GM12878 (cell line): ENCODE results near the gene TUT4. TPM values are rescaled to one million over a fixed set of nuclear protein-coding genes. Genes with fewer than 3 reads are reported as not detected.

Experiments used
- ATAC-seq: fragments of 200-7000 bp; cut with Tn5 transposase; 3 replicates; pipeline ENCODE4 v1.9.1; 2020; ENCODE audit warnings: mild to moderate bottlenecking, moderate library complexity
- BruUV-seq: library from RNA; stranded (reverse); fragments of 400-500 nt; replicated peaks from 2 replicates; lab custom pipeline; 2021; lab: Mats Ljungman, UMichigan
- CTCF ChIA-PET: fragments of 300-600 bp; sonication (Branson Sonifier 250); formaldehyde crosslinking; extraction: SDS; loops from one replicate; lab custom pipeline; 2021; ENCODE audit warnings: inconsistent platforms; lab: Yijun Ruan, JAX
- POLR2A ChIA-PET: fragments of 350-600 bp; formaldehyde crosslinking; extraction: SDS; loops from one replicate; lab custom pipeline; 2021; ENCODE audit warnings: inconsistent platforms; lab: Charles Lee
- RAD21 ChIA-PET: fragments of 300-600 bp; sonication (Branson Sonifier 250); formaldehyde crosslinking; loops from one replicate; lab custom pipeline; 2023; ENCODE audit warnings: antibody characterized with exemption; ENCODE audit not compliant: unreplicated experiment; lab: Charles Lee
- SMC1A ChIA-PET: fragments of 300-600 bp; sonication (Branson Sonifier 250); formaldehyde crosslinking; loops from one replicate; lab custom pipeline; 2023; ENCODE audit not compliant: unreplicated experiment, uncharacterized antibody; lab: Charles Lee
- DNase-seq: peaks from one replicate; pipeline ENCODE4 v3.0.0-alpha.2; 2011; ENCODE audit warnings: low read depth, low spot score
- FAIRE-seq: peaks from 3 replicates; lab custom pipeline; 2011; peaks lifted over from hg19 to GRCh38; lab: Jason Lieb, UNC
- H2AFZ ChIP-seq: 2 replicates; pipeline ENCODE4 v1.6.0; 2011; ENCODE audit warnings: low read depth, low read length, control low read depth; ENCODE audit not compliant: control insufficient read depth
- H3K27ac ChIP-seq: 2 replicates; pipeline ENCODE4 v1.5.1; 2011; ENCODE audit warnings: control low read depth; ENCODE audit not compliant: control insufficient read depth, insufficient read depth
- H3K27me3 ChIP-seq, 2 experiments: replicated peaks in 1 of 2; 2 replicates each; pipeline versions ENCODE4 v1.6.0 to v1.6.1; 2011; ENCODE audit warnings: low read length in 1 of 2; ENCODE audit not compliant: control insufficient read depth in 2 of 2, insufficient read depth in 2 of 2
- H3K36me3 ChIP-seq, 2 experiments: 2 replicates each; pipeline ENCODE4 v1.5.1; 2011; ENCODE audit warnings: low read length in 1 of 2; ENCODE audit not compliant: control insufficient read depth in 2 of 2, insufficient read depth in 2 of 2
- H3K4me1 ChIP-seq: 2 replicates; pipeline ENCODE4 v1.6.1; 2011; ENCODE audit warnings: mild to moderate bottlenecking, low read length, moderate library complexity, mixed read lengths; ENCODE audit not compliant: control insufficient read depth, insufficient read depth
- H3K4me2 ChIP-seq: 2 replicates; pipeline ENCODE4 v1.6.0; 2011; ENCODE audit warnings: control low read depth; ENCODE audit not compliant: control insufficient read depth, insufficient read depth
- H3K4me3 ChIP-seq: fragments of 200-600 bp; sonication (generic); 2 replicates; pipeline ENCODE4 v1.5.1; 2016
- H3K79me2 ChIP-seq: 2 replicates; pipeline ENCODE4 v1.6.0; 2011; ENCODE audit warnings: low read length; ENCODE audit not compliant: control insufficient read depth, insufficient read depth
- H3K9ac ChIP-seq: 2 replicates; pipeline ENCODE4 v1.8.0; 2011; ENCODE audit warnings: low read length, control low read depth, mixed read lengths; ENCODE audit not compliant: control insufficient read depth, insufficient read depth
- H3K9me3 ChIP-seq: replicated peaks from 3 replicates; pipeline ENCODE4 v1.5.1; 2011; ENCODE audit warnings: mild to moderate bottlenecking, low read length; ENCODE audit not compliant: control insufficient read depth, insufficient read depth
- H4K20me1 ChIP-seq: 2 replicates; pipeline ENCODE4 v1.6.0; 2011; ENCODE audit not compliant: control insufficient read depth, insufficient read depth
- CBFB ChIP-seq: IDR thresholded peaks from 2 replicates; pipeline ENCODE4 v1.6.1; 2016; ENCODE audit warnings: antibody characterized with exemption, low read depth
- E4F1 ChIP-seq: fragments of 450-650 bp; IDR thresholded peaks from 2 replicates; pipeline ENCODE4 v1.6.1; 2018; ENCODE audit warnings: borderline replicate concordance, mild to moderate bottlenecking; ENCODE audit not compliant: partially characterized antibody
- GABPA ChIP-seq: IDR thresholded peaks from 2 replicates; pipeline ENCODE4 v1.6.1; 2014; ENCODE audit warnings: antibody characterized with exemption, low read depth, mild to moderate bottlenecking, inconsistent platforms
- SREBF2 ChIP-seq: IDR thresholded peaks from 2 replicates; pipeline ENCODE4 v1.6.1; 2012; ENCODE audit warnings: mild to moderate bottlenecking, low read length
- USF1 ChIP-seq: IDR thresholded peaks from 2 replicates; pipeline ENCODE4 v1.6.1; 2011; ENCODE audit warnings: borderline replicate concordance, low read depth, mild to moderate bottlenecking, moderate library complexity, mixed read lengths, low read length; ENCODE audit not compliant: insufficient read depth; ENCODE audit errors: extremely low read length
- WGBS: methylation state at CpG from one replicate; pipeline ENCODE4 v1.1.6; 2016; ENCODE audit warnings: low lambda C conversion rate; ENCODE audit not compliant: insufficient replicate concordance, insufficient coverage; ENCODE audit errors: missing lambda C conversion rate; 5-methylcytosine and 5-hydroxymethylcytosine counted together
- in situ Hi-C: fragments of 300-500 bp; cut with MboI; formaldehyde crosslinking; loops from 9 replicates; pipeline ENCODE4 v1.14.3; 2018; ENCODE audit warnings: mixed read lengths
- intact Hi-C: fragments of 100-400 bp; cut with micrococcal nuclease; formaldehyde crosslinking; loops from one replicate; pipeline ENCODE4 v1.14.2; 2022; ENCODE audit not compliant: unreplicated experiment
- polyA plus RNA-seq, 11 experiments: library from polyadenylated mRNA; depleted of rRNA in 4 of 11; unstranded in 6 of 11; stranded (reverse) in 5 of 11; fragments of >200 nt; fragmentation: Nextera tagmentation in 4 of 11; fragmentation: Illumina TruSeq in 1 of 11; extraction: Ambion mirVana in 4 of 11; extraction: Trizol in 1 of 11; gene quantifications; 1 replicate in 1 of 11; 2 replicates in 10 of 11; pipeline versions ENCODE4 v1.2.1 to v1.2.3, GENCODE V29; 2011 to 2016; ENCODE audit warnings: inconsistent platforms in 2 of 11, missing spikeins in 2 of 11, low read depth in 1 of 11
- total RNA-seq, 4 experiments: library from RNA; depleted of rRNA in 3 of 4; stranded (reverse); fragments of >200 nt in 3 of 4; fragmentation: Illumina TruSeq in 1 of 4; extraction: Trizol in 1 of 4; gene quantifications; 2 replicates each; pipeline versions ENCODE4 v1.2.1 to v1.2.3, GENCODE V29; 2013 to 2021

TUT4 gene
- total and polyA plus RNA-seq, 10 of the 15 experiments (the other 5 are each of a cell fraction or from before 2014, with no cell fraction given), result 9.4 to 40.7 (median 27.6) TPM

- no peak for TF ChIP-seq USF1
- no peak for TF ChIP-seq GABPA
- TF ChIP-seq, all 136 proteins: peak for 0
Measured at GRCh38 chr1:52420713-52421112, 132.2 kb downstream of the TUT4 start (continued).

- no peak for TF ChIP-seq CBFB
- no peak for TF ChIP-seq SREBF2
- no peak for TF ChIP-seq E4F1
- DNase-seq, result no peak
- WGBS, result 100% methylated on average over 2 of the region's 2 CpGs
- H3K9me3 ChIP-seq, result no peaks in the 10 kb centered on the region
- in situ Hi-C loops, result no loop called here
- H2AFZ ChIP-seq, result no peak overlapping the region
- no peaks in the 10 kb centered on the region for H3K4me1 ChIP-seq
- no peak for ATAC-seq
- RAD21 ChIA-PET, result no interaction called here
- H3K4me3 ChIP-seq, result no peak overlapping the region
- H4K20me1 ChIP-seq, result no peaks in the 10 kb centered on the region
- SMC1A ChIA-PET, result interaction anchor here (1.0 to 1.4 kb wide), 2 partner anchors 12 to 87 kb away, joined by 3 read pairs; no protein-coding TSS in a partner anchor
- no peaks in the 10 kb centered on the region for H3K79me2 ChIP-seq
- intact Hi-C loops, result no loop called here
- CTCF ChIA-PET, result no interaction called here
- H3K36me3 ChIP-seq, result peaks cover 4 to 42% of the 10 kb centered on the region in 2 experiments
- FAIRE-seq, result no peak
- BruUV-seq, result TSS peak; percentile 48
- H3K27ac ChIP-seq, result no peak overlapping the region
- no peak overlapping the region for H3K4me2 ChIP-seq
- POLR2A ChIA-PET, result no interaction called here
- no peak overlapping the region for H3K9ac ChIP-seq
- no peaks in the 10 kb centered on the region for H3K27me3 ChIP-seq
Measured at GRCh38 chr1:52416811-52417210, 136.1 kb downstream of the TUT4 start.
